ENCODE measurements around the gene ARL6.
"Not testable (repeated sequence)": the region's sequence is repeated elsewhere in the genome, so short reads cannot be mapped to it uniquely, and the experiment has no call there.

Gene ARL6

DNA sequence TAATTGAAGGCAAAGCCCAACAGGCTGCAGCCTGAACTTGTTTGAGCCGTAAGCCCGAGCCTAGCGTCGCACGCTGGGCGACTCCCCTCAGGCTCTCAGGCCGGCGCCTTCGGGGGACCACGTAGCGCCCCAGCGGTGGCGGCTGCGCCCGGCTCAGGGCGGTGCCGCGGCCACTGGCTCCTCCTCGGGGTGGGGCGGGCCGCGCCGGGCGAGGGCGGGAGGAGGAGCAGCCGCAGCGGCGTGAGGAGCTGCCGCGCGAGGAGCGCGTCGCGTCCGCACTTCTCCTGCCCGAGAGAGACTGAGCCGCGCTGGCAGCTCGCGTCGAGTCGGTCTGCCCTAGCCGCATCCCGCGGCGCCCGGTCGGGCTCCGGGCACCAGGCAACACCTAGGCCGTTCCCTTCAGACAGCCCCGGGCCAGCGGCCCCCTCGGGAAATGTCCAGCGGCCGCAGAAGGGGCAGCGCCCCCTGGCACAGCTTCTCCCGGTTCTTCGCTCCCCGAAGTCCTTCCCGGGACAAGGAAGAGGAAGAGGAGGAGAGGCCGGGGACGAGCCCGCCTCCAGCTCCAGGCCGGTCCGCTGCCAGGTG is 57.3 kb downstream of the ARL6 start, which contains the start of gene CRYBG3:
TSS of gene CRYBG3 (plus strand) at position 238 of the 585 bp plus-strand sequence. CDS start at position 434, 196 bp downstream.
- DNase-seq = peak; percentile 80

DNA sequence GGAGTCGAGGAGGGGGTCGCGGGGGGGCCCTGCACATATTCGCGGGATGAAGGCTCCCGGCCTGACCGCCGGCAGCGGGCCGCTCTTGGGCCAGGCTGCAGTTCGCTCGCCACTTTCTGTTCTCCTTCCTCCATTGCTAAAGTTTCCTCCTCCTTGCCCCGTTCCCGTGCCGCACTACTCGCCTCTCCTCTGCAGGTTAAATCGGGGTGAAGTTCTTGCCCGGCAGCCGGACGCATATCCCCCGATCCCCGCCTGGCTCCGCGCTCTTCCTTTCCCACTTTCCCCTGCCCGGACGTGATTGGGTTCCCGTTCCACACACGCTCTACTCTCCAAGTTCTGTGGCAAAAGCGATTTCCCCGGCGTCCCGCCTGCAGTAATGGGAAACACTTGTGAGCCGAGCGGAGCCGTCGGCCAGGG is 57.8 kb downstream of the ARL6 start:
- peak; percentile 15 for DNase-seq

DNA sequence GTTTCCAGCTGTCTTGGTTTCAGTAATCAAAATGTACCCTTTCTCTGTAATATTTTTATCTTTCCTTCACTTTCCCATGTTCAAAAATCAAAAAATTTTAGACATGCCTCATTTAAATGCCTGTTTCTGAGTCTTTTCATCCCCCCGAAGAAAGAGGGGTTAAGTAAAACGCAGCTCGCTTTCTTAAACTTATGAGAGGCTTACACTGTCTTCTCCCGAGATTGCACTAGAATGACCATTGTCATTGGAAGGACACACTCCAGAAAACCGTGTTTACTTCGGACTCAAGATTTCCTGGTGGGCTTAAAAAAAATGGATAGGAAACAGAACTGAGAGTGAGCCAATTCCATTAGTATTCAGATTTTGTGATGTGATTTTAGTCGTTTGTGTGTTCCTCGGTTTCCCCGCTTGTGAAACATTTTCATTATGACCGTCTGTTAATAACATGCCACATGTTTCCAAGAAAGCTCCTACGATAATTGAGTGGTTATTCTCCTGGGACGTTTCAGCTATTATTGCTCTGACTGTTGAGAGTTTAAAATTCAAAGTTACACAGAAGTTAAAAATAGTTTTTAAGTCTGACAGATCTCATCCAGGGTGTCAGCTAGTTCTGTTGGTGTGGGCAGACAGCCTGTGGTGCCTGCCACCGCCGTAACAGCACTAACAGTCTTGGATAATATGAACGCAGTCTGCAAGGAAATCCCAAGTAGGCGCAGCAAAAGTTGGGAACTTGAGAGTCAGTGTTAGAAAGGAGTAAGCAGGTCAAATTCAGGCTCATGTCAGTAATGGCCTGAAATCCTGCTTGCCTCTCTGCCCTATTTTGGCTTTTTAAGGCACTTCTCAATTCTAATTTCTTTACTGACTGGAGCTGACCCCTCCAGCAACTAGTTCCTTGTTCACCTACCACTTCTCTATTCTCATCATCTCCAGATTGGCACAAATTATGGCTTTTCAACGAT is 58.8 kb downstream of the ARL6 start:
- no peak for DNase-seq

DNA sequence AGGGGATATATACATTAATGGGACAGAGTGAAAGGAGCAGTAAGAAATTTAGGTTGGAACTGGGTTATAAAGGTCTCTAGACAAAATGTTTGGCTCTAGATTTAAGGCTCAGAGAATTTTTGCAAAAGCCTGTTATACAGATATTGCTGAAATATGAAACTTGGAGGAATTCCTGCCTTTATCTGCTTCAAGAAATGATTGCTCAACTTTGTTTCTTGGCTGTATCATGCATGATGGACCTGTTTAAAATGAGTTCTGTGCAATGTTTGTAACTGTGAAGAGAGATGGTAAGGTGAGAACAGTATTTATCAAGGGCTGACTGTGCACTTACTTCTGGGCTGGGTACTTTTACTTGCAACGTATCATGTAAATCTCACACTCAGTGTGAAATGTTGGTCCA is 60.5 kb downstream of the ARL6 start:
- DNase-seq = no peak

DNA sequence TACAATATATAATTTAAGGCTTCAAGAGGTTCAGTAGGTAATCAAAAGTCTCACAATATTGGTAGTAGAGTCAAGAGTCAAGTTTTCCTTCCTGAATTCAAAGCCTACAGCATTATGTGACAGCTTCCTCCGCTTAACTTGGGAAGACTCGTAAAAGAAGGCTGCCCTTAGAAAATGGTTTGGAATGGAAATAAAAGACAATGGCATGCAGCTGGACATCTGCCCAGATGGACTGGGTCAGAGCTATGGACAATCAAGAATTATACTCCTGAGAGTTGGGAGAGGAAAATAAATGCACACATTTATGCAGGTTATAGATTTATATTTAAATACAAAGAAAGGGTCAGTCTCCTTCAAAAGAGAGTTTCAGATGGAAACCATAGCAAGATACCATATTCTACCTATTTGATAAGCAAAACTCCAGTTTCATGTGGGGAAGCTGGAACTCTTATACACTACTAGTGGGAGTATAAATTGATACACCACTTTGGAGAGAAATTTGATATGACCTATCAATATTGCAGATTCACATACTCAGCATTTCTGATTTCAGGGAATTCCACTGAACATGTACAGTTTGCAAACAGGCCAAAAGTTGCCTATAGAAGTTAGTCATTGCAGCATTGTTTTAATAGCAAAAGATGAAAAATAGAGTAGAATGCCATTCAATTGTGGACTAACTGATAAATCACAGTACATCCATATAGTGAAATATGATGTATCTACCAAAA is 63.3 kb downstream of the ARL6 start:
- no peak for DNase-seq

DNA sequence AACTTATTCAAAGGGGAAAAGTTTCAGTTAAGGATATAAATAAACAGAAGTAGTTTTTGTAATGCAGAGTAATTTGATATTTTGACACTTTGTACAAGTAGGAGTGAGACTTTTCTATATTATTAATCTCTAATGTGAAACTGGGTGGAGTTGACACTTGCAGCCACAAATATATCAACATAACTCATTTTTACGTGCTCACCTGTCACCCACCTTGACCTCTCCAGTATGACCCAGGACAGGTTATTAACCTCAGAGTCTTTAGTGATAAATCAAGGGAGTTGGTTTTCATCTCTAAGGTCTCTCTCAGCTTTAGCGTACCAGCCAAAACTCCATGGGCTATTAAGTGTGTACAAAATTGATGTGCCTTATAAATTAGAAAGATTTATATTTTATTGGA is 64.6 kb downstream of the ARL6 start:
- DNase-seq = no peak

DNA sequence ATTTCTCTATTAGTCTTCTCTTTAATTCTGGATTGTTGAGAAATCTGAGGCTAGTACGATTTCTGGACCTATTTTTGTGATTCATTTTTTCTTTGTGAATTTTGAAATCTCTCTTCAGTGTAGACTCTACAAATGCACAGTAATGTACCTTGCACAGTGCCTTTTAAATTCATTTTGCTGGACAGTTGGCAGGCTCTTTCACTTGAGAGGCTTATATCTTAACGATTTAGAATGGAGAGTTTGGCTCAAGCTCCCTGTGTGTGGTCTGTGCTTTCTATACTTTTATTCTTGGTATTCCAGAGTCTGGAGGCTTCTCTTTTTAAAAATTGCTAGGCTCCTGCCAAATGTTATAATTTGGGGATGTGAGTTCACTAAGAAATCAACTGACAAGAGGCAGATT is 66.1 kb downstream of the ARL6 start:
- no peak for DNase-seq

DNA sequence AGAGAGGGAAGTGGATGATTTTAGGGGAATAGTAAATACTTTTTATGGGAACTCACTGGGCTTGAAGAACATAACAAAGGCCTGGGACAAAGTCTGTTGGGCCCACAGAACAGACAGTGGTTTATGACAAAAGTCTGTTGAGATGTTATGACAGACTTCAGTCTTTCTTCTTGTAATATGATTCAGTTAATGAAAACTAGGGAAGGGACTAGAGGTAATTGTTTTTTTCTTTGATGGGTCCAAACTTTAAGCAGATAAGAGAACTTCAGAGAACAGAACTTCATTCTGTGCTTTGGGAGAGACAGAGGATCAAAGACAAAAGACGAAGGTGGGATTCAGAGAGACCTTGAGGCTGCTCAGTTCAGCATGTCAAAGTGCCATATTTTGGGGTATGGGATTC is 66.6 kb downstream of the ARL6 start:
- no peak for DNase-seq

DNA sequence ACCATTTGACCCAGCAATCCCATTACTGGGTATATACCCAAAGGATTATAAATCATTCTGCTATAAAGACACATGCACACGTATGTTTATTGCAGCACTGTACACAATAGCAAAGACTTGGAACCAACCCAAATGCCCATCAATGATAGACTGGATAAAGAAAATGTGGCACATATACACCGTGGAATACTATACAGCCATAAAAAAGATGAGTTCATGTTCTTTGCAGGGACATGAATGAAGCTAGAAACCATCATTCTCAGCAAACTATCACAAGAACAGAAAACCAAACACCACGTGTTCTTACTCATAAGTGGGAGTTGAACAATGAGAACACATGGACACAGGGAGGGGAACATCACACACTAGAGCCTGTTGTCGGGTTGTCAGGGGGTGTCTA is 68.6 kb downstream of the ARL6 start:
- not testable (repeated sequence) for DNase-seq

DNA sequence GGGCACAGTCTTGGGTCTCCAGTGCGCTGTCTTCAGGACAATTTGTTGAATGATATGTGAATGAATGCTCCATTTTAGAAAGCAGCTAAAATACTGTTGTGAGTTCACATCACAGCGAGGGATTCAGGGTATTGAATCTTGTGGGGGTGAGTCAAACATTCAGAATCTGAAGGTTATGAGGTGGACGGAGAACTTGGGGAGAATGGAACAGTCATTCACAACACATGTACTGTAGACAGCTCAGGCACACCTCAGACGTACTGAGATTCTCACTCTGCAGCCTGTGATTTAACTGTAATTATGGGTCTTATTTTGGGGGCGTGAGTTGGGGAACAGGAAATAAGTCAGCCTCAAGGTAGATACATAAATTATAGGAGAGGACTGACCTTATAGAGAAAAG is 71.2 kb downstream of the ARL6 start:
- no peak for DNase-seq

DNA sequence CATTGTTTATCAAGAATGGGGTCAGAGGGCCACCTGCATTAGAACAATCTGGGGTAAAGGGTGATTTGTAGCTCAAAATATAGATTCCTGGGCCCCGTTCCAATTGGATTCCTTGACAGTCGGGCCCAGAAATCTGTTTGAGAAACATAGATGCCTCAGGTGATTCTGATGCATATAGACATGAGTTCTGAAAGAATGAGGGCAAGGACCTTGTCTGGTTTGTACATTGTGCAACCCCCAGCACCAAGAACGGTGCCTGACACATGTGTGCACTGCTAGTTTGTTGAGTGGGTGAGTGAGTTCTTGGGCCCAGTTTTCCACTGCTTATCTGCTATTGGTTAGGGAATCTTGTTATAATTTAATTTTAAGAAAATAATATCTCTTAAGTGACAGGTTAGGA is 73.8 kb downstream of the ARL6 start:
- DNase-seq = no peak

DNA sequence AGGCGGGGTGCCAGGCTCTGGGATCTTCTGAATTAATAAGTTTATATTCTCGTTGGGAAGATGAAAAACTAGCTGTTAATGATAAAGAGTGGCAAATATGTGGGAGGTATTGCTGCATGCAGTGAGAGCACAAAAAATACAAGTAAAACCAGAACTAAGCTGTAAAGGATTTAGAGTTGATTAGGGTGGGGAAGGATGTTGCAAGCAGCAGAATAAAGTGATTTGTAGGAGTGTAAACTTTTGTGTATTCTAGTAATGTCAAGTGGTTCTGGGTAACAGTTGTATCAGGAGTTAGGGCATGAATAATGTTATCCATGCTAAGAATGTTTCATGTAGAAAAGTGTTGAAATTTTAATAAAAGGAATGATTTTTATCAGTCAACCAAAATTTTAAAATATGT is 75.4 kb downstream of the ARL6 start:
- DNase-seq = no peak

DNA sequence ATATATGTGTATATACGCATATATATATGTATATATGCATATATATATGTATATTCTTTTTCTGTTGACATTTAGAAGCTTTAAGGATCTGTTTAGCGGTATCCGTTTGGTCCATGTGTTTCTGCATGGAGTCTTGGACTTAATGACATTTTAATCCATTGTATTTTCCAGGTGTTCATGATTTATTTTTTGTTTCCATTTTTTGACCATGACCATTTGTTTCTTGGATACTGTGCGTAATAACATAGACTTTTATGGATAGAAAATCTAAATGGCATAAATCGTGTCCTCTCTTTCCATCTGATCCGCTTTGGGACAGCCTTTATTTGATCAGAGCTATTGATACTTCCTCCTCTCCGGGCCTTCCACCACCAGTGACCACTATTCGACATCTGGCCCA is 76.7 kb downstream of the ARL6 start:
- DNase-seq = no peak

DNA sequence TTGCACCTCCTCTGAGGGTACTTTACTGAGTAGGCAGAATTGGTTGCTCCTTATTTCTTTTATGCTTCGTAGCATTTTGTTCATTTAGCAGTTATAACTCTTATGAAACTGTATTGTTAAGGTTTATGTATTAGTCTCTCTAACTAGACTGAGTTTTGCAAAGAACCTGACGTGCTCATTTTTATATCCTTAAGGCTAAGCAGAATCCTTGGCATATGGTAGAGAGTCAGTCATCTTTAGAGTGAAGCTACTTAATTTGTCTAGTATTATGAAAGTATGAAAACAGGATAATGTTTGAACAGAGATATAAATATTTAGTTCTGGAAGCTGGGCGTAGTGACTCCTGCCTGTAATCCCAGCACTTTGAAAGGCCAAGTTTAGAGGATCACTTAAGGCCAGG is 77.4 kb downstream of the ARL6 start:
- no peak for DNase-seq

DNA sequence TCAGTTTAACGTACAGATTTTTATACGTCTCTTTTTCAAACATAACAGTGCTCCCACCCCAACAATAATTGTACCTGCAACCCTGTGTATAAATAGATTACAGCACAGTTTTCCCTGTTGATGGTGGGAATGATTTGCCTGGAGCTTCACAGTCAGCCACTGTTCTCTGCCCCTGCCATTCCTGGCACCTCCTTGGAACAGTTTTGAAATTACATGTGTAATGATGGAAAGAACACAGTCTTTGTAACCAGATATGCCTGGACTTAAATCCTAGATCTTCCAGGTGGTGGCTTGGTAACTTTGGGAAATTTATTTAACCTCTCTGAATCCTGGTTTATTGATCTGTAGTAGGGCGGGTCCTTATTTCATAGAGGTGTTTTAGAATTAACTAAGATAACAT is 84.2 kb downstream of the ARL6 start:
- DNase-seq = no peak
